Stomach smooth muscle (tissue), 2 donors: ENCODE data around the gene KATNB1.

ENCODE experiments used
- H3K27ac ChIP-seq: one replicate; pipeline ENCODE4 v1.7.0; 2013; ENCODE audit warnings: mild to moderate bottlenecking, low read length, inconsistent platforms
- H3K27me3 ChIP-seq, 2 donors: one replicate each; pipeline ENCODE4 v1.7.0; 2013; ENCODE audit warnings: low read length in 2 of 2; ENCODE audit not compliant: insufficient read depth in 2 of 2, control insufficient read depth in 1 of 2
- H3K36me3 ChIP-seq, 2 donors: one replicate each; pipeline ENCODE4 v1.7.0; 2013; ENCODE audit warnings: low read length in 2 of 2; ENCODE audit not compliant: control insufficient read depth in 2 of 2, insufficient read depth in 2 of 2
- H3K4me1 ChIP-seq: one replicate; pipeline ENCODE4 v1.7.0; 2013; ENCODE audit warnings: low read length; ENCODE audit not compliant: control insufficient read depth, insufficient read depth
- H3K4me3 ChIP-seq, 2 donors: one replicate each; pipeline ENCODE4 v1.7.0; 2013; ENCODE audit warnings: low read length in 2 of 2
- H3K9ac ChIP-seq, 2 donors: one replicate each; pipeline ENCODE4 v1.7.0; 2013; ENCODE audit warnings: low read length in 2 of 2, mild to moderate bottlenecking in 1 of 2
- H3K9me3 ChIP-seq, 2 donors: one replicate each; pipeline ENCODE4 v1.7.0; 2013; ENCODE audit warnings: low read length in 2 of 2; ENCODE audit not compliant: control insufficient read depth in 2 of 2
- donor health status: healthy.
- donor health status: Pancreatic carcinoma.

Gene KATNB1

DNA sequence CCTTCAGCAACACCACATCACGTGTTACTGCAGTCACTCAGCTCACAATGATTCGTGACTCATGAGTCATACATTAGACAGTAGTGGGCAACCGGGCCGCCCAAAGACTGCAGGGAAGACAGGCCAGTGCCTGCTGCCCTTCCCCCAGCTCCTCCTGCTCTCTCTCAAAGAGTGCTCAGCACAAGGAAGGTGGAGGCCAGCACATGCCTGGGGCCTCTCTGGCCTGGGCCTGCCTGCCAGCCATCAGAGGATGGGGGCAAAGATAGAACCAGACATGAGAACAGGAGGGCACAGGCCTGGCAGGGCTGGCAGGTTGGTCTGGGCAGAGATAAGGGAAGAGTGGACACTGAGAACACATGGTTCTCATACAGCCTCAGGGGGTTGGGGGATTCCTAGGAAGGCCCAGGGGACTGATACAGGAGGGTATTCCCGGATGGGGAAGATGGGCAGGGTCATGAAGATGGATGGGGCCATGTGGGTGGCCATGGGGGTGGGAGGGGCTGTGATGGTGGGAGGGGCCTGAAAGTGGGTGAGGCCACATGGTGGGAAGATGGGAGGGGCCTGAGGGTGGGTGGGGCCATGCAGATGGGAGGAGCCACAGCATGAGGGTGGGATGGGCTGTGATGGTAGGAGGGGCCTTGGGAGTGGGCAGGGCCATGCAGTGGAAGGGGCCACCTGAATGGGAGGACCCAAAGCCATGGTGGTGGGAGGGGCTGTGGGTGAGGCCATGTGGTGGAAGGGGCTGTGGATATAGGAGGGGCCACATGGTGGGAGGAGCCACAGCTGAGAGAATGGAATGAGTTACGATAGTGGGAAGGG lies 29.0 kb downstream of the KATNB1 start:
- H3K4me1 ChIP-seq, result no peaks in the 10 kb centered on the region
- no peak overlapping the region for H3K27ac ChIP-seq
- H3K36me3 ChIP-seq, result peaks cover 2 to 18% of the 10 kb centered on the region in 2 donors
- no peaks in the 10 kb centered on the region for H3K9me3 ChIP-seq
- H3K4me3 ChIP-seq, result no peak overlapping the region
- no peak overlapping the region for H3K9ac ChIP-seq
- H3K27me3 ChIP-seq, result no peaks in the 10 kb centered on the region

DNA sequence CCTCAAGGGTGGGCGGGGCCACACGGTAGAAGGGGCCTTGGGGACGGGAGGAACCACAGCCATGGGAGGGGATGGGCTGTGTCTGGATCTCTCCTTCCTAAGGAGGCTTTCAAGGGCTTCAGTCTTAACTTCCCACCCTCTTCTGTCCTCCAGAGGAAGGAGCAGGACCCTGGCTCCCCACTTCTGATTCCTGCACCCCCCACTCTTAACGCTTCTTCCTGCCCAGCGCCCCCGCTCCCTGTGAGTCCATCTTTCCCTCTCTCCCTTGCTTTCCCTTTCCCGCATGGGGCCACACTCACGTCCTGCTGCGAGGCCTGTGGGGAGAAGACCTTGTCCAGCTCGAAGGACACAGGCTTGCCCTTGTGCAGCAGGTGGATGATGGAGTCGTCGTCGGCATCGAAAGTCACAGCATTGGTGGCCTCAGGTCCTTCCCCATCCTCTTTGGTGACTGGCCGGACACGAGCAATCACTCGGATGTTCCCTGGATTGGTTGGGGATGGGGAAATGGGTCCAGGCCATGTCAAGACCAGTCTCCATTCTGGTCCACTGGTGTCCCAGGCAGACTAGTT lies 29.7 kb downstream of the KATNB1 start:
- H3K9me3 ChIP-seq, result no peaks in the 10 kb centered on the region
- no peak overlapping the region for H3K27ac ChIP-seq
- peaks cover 2 to 20% of the 10 kb centered on the region in 2 donors for H3K36me3 ChIP-seq
- no peak overlapping the region for H3K4me3 ChIP-seq
- no peak overlapping the region for H3K9ac ChIP-seq
- no peaks in the 10 kb centered on the region for H3K27me3 ChIP-seq
- H3K4me1 ChIP-seq, result no peaks in the 10 kb centered on the region

DNA sequence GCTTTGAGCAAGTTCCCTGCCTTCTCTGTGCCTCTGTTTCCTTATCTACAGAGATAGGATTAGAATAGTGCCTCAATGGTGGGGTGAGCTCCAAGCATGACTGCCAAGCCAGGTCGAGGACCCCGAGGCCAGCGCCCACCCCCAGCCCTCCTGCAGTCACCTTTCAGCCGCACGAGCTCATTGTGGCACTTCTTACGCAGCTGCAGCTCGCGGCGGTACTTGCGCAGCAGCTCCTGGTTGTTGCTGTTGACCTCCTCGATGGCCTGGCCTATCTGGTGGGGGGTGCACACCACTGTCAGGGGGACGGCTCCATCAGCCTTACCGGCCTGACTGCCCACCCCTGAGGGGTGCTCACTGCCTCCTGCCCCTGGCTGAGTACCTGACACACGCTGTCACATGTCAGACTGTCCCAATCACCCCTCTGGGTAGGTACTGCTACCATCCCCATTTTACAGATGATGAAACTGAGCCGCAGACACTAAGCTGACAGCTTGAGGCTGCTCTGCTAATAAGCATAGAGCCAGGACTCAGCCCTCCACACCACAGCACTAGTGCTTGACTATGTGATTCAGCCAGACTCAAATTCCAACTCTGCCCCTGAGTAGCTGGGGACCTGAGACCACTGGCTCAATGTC lies 31.3 kb downstream of the KATNB1 start:
- H3K36me3 ChIP-seq, result peaks cover 2 to 31% of the 10 kb centered on the region in 2 donors
- no peak overlapping the region for H3K9ac ChIP-seq
- H3K27me3 ChIP-seq, result no peaks in the 10 kb centered on the region
- H3K9me3 ChIP-seq, result no peaks in the 10 kb centered on the region
- no peak overlapping the region for H3K27ac ChIP-seq
- H3K4me3 ChIP-seq, result no peak overlapping the region
- no peaks in the 10 kb centered on the region for H3K4me1 ChIP-seq

DNA sequence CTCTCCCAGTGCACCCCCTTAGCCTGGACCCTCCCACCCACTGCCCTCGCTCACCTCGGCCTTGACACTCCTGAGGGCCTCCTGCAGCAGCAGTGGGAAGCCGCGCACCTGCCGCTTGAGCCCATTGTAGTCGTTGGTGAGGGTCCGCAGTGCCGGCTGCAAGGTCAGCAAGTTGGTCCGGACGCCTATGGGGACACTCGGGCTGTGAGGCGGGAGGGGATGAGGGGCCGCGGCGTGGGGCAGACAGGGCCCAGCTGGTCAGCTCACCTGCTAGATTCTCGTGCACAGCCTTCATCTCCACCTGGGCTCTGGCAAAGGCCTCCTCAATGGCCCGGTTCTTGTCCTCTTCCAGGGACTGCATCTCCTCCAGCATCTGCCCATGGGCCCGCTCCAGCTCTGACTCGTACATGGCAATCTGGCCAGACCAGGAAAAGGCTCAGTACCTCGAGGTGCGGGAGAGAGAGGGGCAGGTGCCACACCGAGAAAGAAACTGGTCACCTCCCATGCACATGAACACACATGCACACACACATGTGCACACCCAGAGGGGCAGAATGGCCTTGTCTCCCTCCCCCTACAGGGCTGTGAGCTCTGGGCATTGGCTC lies 34.1 kb downstream of the KATNB1 start:
- Histone ChIP-seq H3K4me1 (no peaks in the 10 kb centered on the region), H3K4me3 (no peak overlapping the region), H3K9me3 (no peaks in the 10 kb centered on the region), H3K9ac (no peak overlapping the region), H3K27me3 (no peaks in the 10 kb centered on the region), H3K36me3 (peaks cover 2 to 34% of the 10 kb centered on the region in 2 donors), H3K27ac (no peak overlapping the region)

DNA sequence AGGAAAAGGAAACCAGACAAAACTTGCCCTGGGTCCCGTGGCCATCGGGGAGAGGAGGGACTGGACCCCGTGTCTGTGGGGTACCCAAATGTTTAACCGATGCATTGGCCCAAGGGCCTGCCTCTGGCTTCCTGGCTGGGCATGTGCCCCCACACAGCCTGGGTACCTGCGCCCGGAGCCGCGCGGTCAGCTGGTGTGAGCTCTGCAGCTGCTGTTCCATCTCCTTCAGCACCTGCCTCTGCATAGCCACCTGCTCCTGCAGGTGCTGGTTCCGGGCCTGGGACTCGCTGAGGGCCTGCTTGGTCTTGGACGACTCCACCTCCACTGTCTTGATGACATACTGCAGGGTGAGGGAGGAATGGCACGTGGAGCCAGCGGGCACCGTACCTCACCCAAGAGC lies 34.8 kb downstream of the KATNB1 start:
- no peaks in the 10 kb centered on the region for H3K9me3 ChIP-seq
- H3K27ac ChIP-seq, result no peak overlapping the region
- H3K36me3 ChIP-seq, result peaks cover 1 to 31% of the 10 kb centered on the region in 2 donors

DNA sequence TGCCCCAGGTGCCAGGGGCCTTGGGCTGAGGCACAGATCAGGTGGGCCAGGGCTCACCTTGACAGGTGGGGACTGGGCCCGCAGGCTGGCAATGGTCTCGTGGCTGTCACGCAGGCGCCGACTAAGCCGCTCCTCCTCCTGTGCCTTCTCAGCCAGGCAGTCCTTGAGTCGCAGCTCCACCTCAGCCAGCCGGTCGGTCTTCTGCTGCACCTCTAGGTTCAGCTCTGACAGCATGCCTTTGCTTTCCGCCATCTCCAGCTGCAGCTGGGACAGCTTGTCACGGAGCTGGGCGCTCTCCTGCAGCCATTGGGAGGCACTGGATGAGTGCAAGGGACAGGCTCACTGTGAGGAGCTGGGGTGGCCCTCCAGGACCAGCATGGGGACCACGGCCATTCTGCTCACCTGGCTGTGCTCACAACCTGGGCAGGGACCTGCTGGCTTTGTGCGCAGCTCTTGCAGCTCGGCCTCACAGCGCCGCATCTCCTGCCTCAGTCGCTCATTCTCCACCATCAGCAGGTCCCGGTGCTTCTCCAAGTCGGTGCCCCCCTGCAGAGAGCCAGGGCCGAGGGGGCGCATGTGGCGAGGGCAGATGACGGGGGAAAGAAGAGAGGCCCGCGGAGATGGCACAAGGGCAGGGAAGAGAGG lies 35.7 kb downstream of the KATNB1 start:
- H3K4me3 ChIP-seq, result no peak overlapping the region
- H3K27me3 ChIP-seq, result no peaks in the 10 kb centered on the region
- H3K9me3 ChIP-seq, result no peaks in the 10 kb centered on the region
- no peaks in the 10 kb centered on the region for H3K4me1 ChIP-seq
- peaks cover 0 to 30% of the 10 kb centered on the region in 2 donors for H3K36me3 ChIP-seq
- H3K27ac ChIP-seq, result no peak overlapping the region
- no peak overlapping the region for H3K9ac ChIP-seq

More for the DNA sequence above, 34.8 kb downstream of the KATNB1 start:
- Histone ChIP-seq H3K4me3 (no peak overlapping the region), H3K27me3 (no peaks in the 10 kb centered on the region), H3K9ac (no peak overlapping the region), H3K4me1 (no peaks in the 10 kb centered on the region)

DNA sequence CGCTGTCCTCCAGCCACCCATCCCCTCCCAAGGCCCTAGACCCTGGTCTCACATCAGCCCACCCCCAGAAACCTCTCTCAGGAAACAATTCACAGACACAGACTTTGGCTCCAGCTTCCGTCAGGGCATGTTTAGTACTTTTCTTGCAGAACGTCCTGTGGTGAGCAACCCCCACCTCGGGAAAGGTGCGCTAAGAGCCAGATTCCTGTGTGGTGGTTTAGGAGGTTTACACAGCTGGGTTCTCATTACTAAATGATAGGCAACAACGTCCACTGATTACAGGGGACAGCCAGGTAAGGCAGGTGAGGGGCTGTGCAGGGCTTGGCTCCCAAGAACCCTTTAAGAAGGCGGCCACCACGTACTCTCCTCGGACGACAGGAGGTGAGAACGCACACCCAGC lies 37.4 kb downstream of the KATNB1 start:
- no peaks in the 10 kb centered on the region for H3K27me3 ChIP-seq
- H3K4me3 ChIP-seq, result no peak overlapping the region
- no peak overlapping the region for H3K9ac ChIP-seq
- H3K9me3 ChIP-seq, result no peaks in the 10 kb centered on the region
- H3K36me3 ChIP-seq, result peaks cover 0 to 30% of the 10 kb centered on the region in 2 donors
- no peaks in the 10 kb centered on the region for H3K4me1 ChIP-seq
- H3K27ac ChIP-seq, result no peak overlapping the region

DNA sequence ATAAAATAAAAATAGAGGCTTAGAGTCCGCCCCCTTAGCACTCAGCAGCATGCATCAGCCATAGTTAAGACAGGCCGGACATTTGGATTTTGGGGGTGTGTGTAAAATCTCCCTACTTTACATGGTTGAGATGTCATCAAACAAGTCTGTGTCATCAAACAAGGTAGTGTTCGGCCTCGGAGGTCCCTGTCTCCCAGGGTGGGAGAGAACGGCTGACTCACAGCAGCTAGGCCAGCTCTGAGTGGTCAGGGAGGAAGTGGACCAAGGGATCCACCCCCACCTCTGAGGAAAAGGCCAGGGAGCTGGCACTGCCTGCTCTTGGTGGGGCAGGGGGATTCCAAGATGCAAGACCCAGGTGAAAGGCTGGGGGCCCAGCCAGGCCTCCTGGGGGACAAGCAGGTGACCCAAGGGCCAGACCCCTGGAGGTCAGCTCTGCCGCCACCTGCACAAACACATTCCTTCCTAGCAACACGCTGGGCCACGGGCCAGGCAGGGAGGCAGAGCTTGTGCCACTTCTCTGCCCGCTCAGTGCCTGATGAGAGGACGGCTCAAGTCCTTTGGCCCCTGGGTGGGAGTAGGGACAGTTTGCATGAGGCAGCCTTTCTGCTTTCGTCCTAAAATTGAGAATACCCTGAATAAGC lies 38.2 kb downstream of the KATNB1 start:
- Histone ChIP-seq H3K36me3 (peaks cover 0 to 30% of the 10 kb centered on the region in 2 donors), H3K9me3 (no peaks in the 10 kb centered on the region), H3K27ac (no peak overlapping the region), H3K9ac (no peak overlapping the region), H3K27me3 (no peaks in the 10 kb centered on the region), H3K4me3 (no peak overlapping the region), H3K4me1 (no peaks in the 10 kb centered on the region)

DNA sequence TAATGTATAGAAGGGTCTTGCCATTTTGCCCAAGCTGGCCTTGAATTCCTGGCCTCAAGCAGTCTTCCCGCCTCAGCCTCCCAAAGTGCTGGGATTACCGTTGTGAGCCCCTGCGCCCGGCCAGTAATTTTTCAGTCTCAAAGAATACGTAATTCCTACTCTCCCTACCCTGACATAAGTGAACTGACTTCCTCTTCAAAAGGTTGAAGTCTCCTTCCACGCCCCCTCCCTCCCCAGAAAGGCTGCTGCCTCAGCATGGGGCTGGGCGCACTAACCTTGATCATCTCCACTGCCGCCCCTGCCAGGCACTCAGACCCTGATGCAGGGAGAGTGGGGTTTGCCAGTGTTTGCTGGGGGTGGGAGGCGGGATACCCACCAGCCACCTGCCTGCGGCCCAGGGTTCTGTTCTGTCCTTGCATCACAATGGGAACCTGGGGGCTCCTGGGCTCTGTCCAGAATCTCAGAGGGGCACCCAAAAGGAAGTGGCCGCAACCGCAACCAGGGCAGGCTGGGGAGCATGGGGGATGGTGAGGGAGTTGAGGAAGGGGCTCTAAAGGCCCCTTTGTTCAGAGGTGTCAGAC lies 39.2 kb downstream of the KATNB1 start:
- Histone ChIP-seq H3K9ac (no peak overlapping the region), H3K36me3 (peaks cover 0 to 25% of the 10 kb centered on the region in 2 donors), H3K4me3 (no peak overlapping the region), H3K9me3 (no peaks in the 10 kb centered on the region), H3K4me1 (no peaks in the 10 kb centered on the region), H3K27ac (no peak overlapping the region), H3K27me3 (no peaks in the 10 kb centered on the region)
